Liver (tissue), 9 donors: Measurements from ENCODE around the gene RAB5IF. TPM values are rescaled to one million over a fixed set of nuclear protein-coding genes. Genes with fewer than 3 reads are reported as not detected.

Experiments used
- DNase-seq: peaks from one replicate; pipeline ENCODE4 v3.0.0-alpha.2; 2017; ENCODE audit warnings: low spot score
- H3K27ac ChIP-seq, 2 donors: one replicate each; pipeline ENCODE4 v1.7.0; 2013; ENCODE audit warnings: inconsistent platforms in 2 of 2, low read length in 2 of 2, control low read depth in 1 of 2, low read depth in 1 of 2, mild to moderate bottlenecking in 1 of 2
- H3K27me3 ChIP-seq, 4 donors: one replicate each; pipeline versions ENCODE4 v1.6.1 to v1.7.0; 2013; ENCODE audit warnings: low read length in 3 of 4, inconsistent platforms in 1 of 4, mild to moderate bottlenecking in 1 of 4, moderate library complexity in 1 of 4; ENCODE audit not compliant: control insufficient read depth in 4 of 4, insufficient read depth in 4 of 4
- H3K36me3 ChIP-seq, 4 donors: one replicate each; pipeline versions ENCODE4 v1.6.1 to v1.7.0; 2013; ENCODE audit warnings: low read length in 3 of 4, mild to moderate bottlenecking in 3 of 4, low read depth in 1 of 4, moderate library complexity in 1 of 4; ENCODE audit not compliant: control insufficient read depth in 4 of 4, insufficient read depth in 3 of 4
- H3K4me1 ChIP-seq, 4 donors: one replicate each; pipeline versions ENCODE4 v1.6.1 to v1.7.0; 2013; ENCODE audit warnings: low read length in 3 of 4, mild to moderate bottlenecking in 3 of 4, moderate library complexity in 1 of 4; ENCODE audit not compliant: control insufficient read depth in 4 of 4, insufficient read depth in 4 of 4
- H3K4me3 ChIP-seq, 3 donors: one replicate each; pipeline versions ENCODE4 v1.6.1 to v1.7.0; 2013; ENCODE audit warnings: low read length in 3 of 3, control low read depth in 1 of 3, low read depth in 1 of 3, mild to moderate bottlenecking in 1 of 3
- H3K9ac ChIP-seq, 2 donors: one replicate each; pipeline ENCODE4 v1.7.0; 2013; ENCODE audit warnings: low read length in 2 of 2, mild to moderate bottlenecking in 2 of 2, moderate library complexity in 2 of 2, control low read depth in 1 of 2, low read depth in 1 of 2
- H3K9me3 ChIP-seq, 4 donors: one replicate each; pipeline versions ENCODE4 v1.6.1 to v1.7.0; 2013; ENCODE audit warnings: low read length in 3 of 4; ENCODE audit not compliant: control insufficient read depth in 4 of 4
- CTCF ChIP-seq: fragments of 150-350 bp; IDR thresholded peaks from 2 replicates; pipeline ENCODE4 v1.5.1; 2017; ENCODE audit warnings: improper control_type of control experiment, low read depth, low read length; ENCODE audit not compliant: missing input control
- EGR1 ChIP-seq, 2 donors: IDR thresholded peaks; 2 replicates each; pipeline ENCODE4 v1.6.1; 2016 to 2018; ENCODE audit warnings: antibody characterized with exemption in 2 of 2, low read depth in 2 of 2
- FOXA2 ChIP-seq: IDR thresholded peaks from 2 replicates; pipeline ENCODE4 v1.6.1; 2016; ENCODE audit warnings: antibody characterized with exemption
- GABPA ChIP-seq, 2 donors: IDR thresholded peaks in 1 of 2; conservative IDR thresholded peaks in 1 of 2; 2 replicates each; pipeline ENCODE4 v1.6.1; 2016; ENCODE audit warnings: antibody characterized with exemption in 2 of 2, mild to moderate bottlenecking in 1 of 2, moderate library complexity in 1 of 2
- HNF4A ChIP-seq, 2 donors: conservative IDR thresholded peaks; 2 replicates each; pipeline ENCODE4 v1.6.1; 2016; ENCODE audit warnings: antibody characterized with exemption in 2 of 2, mild to moderate bottlenecking in 2 of 2
- JUND ChIP-seq, 2 donors: IDR thresholded peaks; 2 replicates each; pipeline ENCODE4 v1.6.1; 2016; ENCODE audit warnings: antibody characterized with exemption in 2 of 2
- MAX ChIP-seq: IDR thresholded peaks from 2 replicates; pipeline ENCODE4 v1.6.1; 2016; ENCODE audit warnings: antibody characterized with exemption
- NR2F2 ChIP-seq: IDR thresholded peaks from 2 replicates; pipeline ENCODE4 v1.6.1; 2016; ENCODE audit warnings: antibody characterized with exemption
- RAD21 ChIP-seq, 2 donors: IDR thresholded peaks; 2 replicates each; pipeline ENCODE4 v1.6.1; 2016; ENCODE audit warnings: antibody characterized with exemption in 2 of 2, mild to moderate bottlenecking in 2 of 2
- REST ChIP-seq: IDR thresholded peaks from 2 replicates; pipeline ENCODE4 v1.6.1; 2016; ENCODE audit warnings: antibody characterized with exemption, mild to moderate bottlenecking
- RXRA ChIP-seq, 2 donors: IDR thresholded peaks; 2 replicates each; pipeline ENCODE4 v1.6.1; 2017 to 2018; ENCODE audit warnings: antibody characterized with exemption in 2 of 2, mild to moderate bottlenecking in 1 of 2
- SP1 ChIP-seq: IDR thresholded peaks from 2 replicates; pipeline ENCODE4 v1.6.1; 2018; ENCODE audit warnings: antibody characterized with exemption, mild to moderate bottlenecking
- YY1 ChIP-seq: IDR thresholded peaks from 2 replicates; pipeline ENCODE4 v1.6.1; 2016; ENCODE audit warnings: antibody characterized with exemption, mild to moderate bottlenecking
- ZBTB33 ChIP-seq: IDR thresholded peaks from 2 replicates; pipeline ENCODE4 v1.6.1; 2016; ENCODE audit warnings: antibody characterized with exemption
- WGBS: extraction: QIAGEN DNeasy Blood & Tissue Kit; methylation state at CpG from one replicate; pipeline ENCODE4 v1.1.7; 2013; 5-methylcytosine and 5-hydroxymethylcytosine counted together
- polyA plus RNA-seq, 2 donors: library from polyadenylated mRNA; stranded (reverse) in 1 of 2; unstranded in 1 of 2; fragments of 200-250 nt in 1 of 2; fragments of >200 nt in 1 of 2; fragmentation: Nextera tagmentation in 1 of 2; extraction: Ambion mirVana in 1 of 2; gene quantifications; one replicate each; pipeline versions ENCODE4 v1.2.1 to v1.2.3, GENCODE V29; 2013 to 2015
- total RNA-seq, 2 donors: library from RNA; depleted of rRNA; stranded (reverse); fragments of >200 nt; gene quantifications; one replicate each; pipeline ENCODE4 v1.2.3, GENCODE V29; 2014
- donor health status: healthy.
- donor health status: healthy.
- donor health status: healthy.
- donor health status: healthy.
- donor health status: healthy.

Gene RAB5IF
- total and polyA plus RNA-seq, 4 donors: 58.9 to 170 (median 125) TPM

DNA sequence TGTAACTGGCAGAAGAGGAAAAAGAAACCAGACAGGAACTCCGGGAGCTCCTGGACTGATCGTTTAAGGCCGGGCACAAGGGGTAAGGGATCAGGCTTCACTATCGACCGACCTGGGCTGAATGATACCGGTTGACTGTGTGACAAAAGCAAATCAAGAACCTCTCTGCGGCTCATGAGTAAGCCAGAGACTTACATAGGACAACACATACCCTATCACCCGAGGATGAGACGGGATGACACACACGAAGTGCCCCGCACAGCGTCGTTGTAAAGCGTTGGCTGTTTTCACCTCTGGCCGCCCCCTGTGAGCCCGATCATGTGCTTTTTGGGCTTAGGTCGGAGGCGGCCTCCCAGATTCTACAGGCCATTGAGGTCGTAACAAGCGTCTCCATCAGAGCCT is 32.9 kb upstream of the RAB5IF start:
- peak overlapping the region; percentile 44 to 88 (median 56) for H3K4me3 ChIP-seq
- H3K4me1 ChIP-seq: peaks cover 6 to 24% (median 14%) of the 10 kb centered on the region in 4 donors
- H3K9me3 ChIP-seq: no peaks in the 10 kb centered on the region
- 7% methylated on average over 20 of the region's 20 CpGs for WGBS
- no peaks in the 10 kb centered on the region for H3K36me3 ChIP-seq
- H3K27me3 ChIP-seq: no peaks in the 10 kb centered on the region
- DNase-seq: peak; percentile 51
- peak overlapping the region; percentile 65 to 69 for H3K9ac ChIP-seq
- H3K27ac ChIP-seq: peak overlapping the region; percentile 89 to 98
- TF ChIP-seq HNF4A (conservative IDR thresholded peaks at IDR 0.05) (peak in 1 of 2 donors; percentile 26), NR2F2 (no peak), REST (no peak), JUND (IDR thresholded peaks at IDR 0.05) (no peak), SP1 (peak; percentile 9), RAD21 (IDR thresholded peaks at IDR 0.05) (no peak), ZBTB33 (no peak), RXRA (IDR thresholded peaks at IDR 0.05) (no peak), EGR1 (IDR thresholded peaks at IDR 0.05; ENCODE audit: low read depth in 2 of 2) (no peak), YY1 (no peak), GABPA (IDR thresholded peaks at IDR 0.05 in 1 of 2, conservative IDR thresholded peaks at IDR 0.05 in 1 of 2) (no peak), MAX (no peak), FOXA2 (no peak), CTCF (no peak)

- peaks cover 6 to 24% (median 14%) of the 10 kb centered on the region in 4 donors for H3K4me1 ChIP-seq
- H3K4me3 ChIP-seq: peak within 1 kb of the TSS; percentile 63 to 88 (median 66)
- no peaks in the 10 kb centered on the region for H3K36me3 ChIP-seq
- peak; percentile 47 to 73 for TF ChIP-seq GABPA (IDR thresholded peaks at IDR 0.05 in 1 of 2, conservative IDR thresholded peaks at IDR 0.05 in 1 of 2)
- peak; percentile 69 for TF ChIP-seq YY1
- TF ChIP-seq CTCF: no peak
- WGBS: 2% methylated on average over 78 of the region's 80 CpGs
- no peaks in the 10 kb centered on the region for H3K9me3 ChIP-seq
- peak within 1 kb of the TSS; percentile 93 to 98 for H3K27ac ChIP-seq
- H3K27me3 ChIP-seq: no peaks in the 10 kb centered on the region
- peak within 1 kb of the TSS; percentile 69 to 71 for H3K9ac ChIP-seq
- peak; percentile 83 for DNase-seq
Observed at GRCh38 chr20:36573103-36573797, 32.3 kb upstream of the RAB5IF start, which contains the start of gene TGIF2. TGIF2 (plus strand) TSS chr20:36573597; CDS start chr20:36578775, 5,178 bp downstream.
